Cortex of kidney (tissue), 1 donor: ENCODE data around the gene UFD1.
A peak's percentile ranks its signal among the peaks of the same experiment; 100 is the strongest.

Experiments used
- DNase-seq: peaks from one replicate; lab custom pipeline; 2025; lab: John Stamatoyannopoulos, UW

UFD1 gene

DNA sequence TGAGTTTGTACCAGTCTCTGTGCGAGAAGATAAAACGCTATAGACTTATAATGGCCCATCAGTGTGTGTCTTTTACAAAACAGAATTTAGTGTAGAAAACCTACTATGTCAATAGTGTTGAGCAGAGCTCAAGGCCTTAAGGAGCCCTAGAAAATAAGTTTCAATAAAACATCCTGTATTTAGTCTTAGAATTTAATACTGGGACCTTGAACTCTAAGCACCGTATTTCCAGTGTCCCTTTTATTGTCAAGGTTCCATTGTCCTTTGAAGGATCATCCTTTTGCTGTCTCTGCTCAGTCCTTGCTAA, 17.3 kb upstream of the UFD1 start:
- no peak for DNase-seq

DNA sequence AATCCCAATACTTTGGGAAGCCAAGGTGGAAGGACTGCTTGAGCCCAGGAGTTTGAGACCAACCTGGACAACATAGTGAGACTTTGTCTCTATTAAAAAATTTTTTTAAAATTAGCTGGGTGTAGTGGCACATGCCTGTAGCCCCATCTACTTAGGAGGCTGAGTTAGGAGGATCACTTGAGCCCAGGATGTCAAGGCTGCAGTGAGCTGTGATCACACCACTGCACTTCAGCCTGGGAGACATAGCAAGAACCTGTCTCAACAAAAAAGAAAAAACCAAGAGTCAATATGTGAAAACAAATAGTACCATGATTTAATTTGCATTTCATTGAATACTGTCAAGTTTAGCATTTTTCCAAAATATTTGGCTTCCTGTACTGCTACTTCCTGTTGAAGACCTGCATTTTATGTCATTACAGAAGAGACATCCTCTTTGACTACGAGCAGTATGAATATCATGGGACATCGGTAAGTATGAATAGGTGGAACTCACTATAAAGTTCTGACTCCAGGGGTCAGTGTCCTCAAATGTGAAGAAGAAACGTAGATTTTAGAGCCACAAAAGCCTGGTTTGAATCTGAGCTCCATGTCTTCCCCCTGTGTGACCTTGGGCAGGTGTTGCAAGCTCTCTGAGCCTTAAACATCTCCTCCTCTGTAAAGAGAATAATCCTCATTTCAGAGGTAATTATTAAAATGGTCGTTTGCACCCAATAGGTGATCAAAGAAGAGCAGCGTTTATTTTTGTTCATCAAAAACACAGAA, 16.8 kb upstream of the UFD1 start:
- DNase-seq = no peak

DNA sequence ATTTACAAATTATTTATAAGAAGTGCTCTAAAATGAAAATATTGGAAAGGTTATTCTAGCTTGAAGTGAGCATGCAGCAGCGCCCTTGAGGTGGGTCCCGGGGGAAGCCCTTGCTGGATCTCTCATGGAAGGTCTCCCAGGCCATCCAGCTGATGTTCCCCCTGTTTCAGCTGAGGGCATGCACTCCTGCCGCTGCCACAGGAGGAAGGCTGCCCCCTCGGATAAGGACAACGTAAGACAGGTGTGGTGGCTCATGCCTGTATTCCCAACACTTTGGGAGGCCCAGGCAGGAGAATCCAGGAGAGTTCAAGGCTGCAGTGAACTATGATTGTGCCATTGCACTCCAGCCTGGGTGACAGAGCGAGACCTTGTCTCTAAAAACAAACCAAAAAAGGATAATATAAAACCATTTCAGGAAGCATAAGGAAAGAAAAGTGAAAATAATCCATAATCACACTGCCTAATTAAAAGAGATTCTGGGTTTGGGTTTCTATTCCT, 15.7 kb upstream of the UFD1 start:
- DNase-seq = no peak

DNA sequence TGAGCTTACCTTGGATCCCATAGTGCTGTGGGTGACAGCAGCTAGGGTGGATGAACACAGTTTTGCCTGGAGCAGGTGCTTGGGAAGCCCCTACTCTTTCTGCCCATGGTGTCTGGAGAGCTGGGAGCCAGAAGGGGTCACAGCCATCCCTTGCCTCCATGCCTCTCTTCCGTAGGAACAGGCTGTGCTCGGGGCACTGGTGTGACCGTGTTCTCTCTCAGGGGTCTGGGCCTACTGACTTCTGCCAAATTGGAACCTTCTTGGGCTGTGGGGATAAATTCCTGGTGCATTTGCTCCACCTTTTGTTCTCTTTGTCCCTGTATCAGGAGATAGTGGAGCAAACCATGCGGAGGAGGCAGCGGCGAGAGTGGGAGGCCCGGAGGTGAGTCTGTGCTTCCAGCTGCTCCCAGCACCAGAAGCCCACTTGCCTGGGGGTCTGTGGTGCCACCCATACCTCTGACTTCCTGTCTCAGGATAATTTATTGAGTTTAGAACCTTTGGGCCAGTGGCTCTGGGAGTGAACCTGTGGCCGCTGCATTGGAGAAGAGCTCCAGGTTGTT, 15.1 kb upstream of the UFD1 start:
- no peak for DNase-seq

DNA sequence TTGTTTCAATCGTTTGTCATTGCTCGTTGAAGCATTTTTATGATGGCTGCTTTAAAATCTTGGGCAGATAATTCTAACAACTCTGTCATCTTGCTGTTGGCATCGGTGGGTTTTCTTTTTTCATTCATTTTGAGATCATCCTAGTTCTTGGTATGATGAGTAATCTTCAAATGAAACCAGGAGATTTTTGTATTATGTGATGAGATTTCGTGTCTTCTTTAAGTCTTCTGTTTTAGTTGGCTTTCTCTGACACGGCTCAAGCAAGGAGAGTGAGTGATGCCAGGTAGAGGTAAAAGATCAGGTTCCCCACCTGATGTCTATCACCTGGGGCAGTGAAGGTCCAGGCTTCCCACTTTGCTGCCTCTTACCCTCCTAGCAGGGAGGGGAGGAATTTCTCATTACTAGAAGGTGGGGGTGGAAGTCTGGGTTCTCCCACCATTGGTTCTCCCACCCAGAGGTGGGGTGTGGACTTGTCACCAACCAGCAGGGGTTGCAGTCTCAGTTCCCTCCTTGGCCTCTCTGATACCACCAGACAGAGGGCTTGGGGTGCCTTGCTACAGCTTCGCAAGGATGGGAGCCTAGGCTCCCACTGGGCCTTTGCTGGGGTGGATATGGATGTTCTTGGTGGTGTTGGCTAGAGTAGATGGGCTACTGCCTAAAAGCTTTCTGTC, 13.6 kb upstream of the UFD1 start:
- no peak for DNase-seq

DNA sequence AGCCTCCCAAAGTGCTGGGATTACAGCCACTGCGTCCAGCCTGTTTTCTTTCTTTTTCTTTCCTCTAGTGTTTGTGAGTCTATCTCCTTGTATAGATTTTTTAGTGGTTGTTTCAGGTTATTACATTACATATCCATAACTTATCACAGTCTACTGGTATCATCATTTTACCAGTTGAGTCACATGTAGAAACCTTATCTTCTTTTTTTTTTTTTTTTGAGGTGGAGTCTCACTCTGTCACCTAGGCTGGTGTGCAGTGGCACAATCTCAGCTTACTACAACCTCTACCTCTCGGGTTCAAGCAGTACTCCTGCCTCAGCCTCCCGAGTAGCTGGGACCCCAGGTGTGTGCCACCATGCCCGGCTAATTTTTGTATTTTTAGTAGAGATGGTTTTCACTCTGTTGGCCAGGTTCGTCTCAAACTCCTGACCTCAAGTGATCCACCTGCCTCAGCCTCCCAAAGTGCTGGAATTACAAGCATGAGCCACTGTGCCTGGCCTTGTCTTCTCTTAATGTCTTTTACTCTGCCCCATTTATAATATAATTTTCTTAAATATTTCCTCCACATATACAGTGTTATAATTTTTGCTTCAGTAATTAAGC, 11.7 kb upstream of the UFD1 start:
- no peak for DNase-seq

DNA sequence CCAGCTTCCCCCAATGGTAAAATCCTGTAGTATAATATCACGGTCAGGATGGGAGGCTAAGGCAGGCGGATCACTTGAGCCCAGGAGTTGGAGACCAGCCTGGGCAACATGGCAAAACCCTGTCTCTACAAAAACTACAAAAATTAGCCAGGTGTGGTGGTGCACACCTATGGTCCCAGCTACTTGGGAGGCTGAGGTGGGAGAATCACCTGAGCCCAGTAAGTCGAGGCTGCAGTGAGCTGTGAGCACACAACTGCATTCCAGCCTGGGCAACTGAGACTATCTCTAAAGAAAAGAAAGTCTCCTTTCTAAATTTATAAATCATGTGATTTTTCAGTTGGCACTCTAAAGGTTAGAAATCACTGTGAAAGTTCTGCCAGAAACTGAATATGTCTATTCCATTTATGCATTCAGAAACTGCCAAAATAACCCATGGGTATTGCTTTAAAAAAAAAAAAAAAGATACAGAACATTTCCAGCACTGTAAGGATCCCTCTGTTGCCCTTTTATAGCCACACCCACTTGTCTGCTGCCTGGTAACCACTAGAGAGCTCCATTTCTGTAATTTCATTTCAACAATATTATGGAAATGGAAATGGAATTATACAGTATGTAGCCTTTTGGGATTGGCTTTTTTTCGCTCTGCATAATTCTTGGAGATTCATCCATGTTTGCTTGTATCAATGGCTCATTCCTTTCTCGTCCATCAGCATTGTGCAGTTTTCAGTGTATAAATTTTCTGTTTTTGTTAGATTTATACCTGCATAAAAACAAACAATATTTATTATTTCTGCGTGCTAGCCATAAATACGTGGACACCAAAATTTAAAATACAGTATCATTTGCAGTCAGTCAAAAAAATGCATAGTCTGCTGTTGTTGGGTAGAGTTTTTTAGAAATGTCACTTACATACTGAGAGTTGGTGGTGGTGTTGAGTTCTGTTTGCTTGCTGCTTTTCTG, 10.2 kb upstream of the UFD1 start:
- DNase-seq = no peak

DNA sequence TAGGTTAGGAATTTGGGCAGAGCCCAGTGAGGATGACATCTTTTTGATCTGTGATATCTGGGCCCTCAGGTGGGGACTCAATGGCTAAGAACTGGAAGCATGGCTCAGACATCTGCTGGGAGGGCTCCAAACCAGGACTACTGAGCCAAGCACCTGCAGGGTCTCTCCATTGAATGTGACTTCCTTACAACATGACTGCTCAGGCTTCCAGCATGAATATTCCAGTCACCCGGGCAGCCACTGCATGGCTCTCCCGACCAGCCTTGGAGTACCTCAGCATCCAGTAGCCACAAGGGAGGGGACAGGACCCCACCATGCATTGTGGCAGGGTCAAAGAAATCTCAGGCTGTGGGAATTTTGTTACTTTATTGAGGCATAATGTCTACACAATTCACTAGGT, 9.3 kb upstream of the UFD1 start:
- DNase-seq = no peak

DNA sequence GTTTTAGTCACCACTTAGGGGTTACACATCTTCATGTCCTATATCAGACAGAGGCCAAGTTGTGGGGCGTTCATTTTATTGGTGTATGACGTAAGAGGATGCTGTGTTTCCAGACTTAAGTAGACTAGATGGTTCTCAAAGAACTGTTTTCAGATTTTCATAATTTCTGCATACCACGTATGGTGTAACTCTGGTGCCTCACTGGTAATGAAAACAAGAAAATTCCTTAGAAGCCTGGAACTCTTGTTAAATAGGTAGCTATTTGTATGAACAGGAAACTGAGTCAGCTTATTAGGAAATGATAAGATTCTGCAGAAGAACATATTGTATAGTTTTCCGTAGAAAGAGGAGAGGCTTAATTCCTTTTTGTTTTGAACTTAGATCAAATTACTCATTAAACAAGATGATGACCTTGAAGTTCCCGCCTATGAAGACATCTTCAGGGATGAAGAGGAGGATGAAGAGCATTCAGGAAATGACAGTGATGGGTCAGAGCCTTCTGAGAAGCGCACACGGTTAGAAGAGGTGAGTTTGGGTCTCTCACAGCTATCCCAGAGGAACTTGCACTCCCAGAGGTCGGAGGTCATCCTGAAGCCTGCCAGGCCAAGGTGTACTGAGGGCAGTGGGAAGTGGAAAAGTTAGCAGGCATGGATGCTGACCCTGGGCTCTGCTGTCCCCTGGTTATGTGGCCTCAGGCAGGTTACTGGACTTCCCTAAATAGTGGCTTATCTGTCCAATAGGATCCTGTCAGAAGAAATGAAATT, 4.7 kb upstream of the UFD1 start:
- DNase-seq = no peak

DNA sequence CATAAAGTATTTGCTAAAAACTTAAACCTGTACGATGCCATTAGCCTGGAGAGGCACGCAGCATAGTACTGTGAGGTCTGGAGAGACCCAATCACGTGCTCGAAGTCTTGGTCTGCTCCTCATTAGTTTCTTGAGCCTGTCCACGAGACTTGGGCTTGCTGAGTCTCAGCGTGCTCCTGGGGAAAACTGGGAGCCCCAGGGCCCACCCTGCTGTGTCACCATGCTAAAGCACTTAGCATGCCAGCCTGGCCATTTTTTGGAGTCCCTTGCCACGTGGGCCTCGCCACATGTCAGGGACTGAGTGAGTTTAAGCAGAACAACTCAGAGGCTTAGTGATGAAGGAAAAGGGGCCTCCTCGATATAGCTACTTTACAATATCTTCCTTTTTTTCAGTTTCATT, 3.3 kb upstream of the UFD1 start:
- no peak for DNase-seq

DNA sequence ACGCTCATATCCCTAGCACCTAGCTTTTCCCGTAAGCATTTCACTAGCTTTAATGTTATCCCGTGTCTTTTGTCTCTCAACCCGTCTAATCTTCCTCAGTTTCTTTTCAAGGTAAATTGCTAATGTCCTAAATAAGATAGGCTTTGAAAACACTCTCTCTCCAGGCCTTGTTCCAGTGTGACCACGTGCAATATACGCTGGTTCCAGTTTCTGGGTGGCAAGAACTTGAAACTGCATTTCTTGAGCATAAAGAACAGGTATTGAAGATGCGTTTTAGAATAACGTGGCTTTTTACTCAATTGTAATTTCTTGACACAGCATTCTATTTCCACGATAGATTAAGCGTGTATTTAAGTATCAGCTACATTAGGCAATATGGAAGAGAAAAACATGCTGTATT, 1.8 kb upstream of the UFD1 start:
- no peak for DNase-seq

DNA sequence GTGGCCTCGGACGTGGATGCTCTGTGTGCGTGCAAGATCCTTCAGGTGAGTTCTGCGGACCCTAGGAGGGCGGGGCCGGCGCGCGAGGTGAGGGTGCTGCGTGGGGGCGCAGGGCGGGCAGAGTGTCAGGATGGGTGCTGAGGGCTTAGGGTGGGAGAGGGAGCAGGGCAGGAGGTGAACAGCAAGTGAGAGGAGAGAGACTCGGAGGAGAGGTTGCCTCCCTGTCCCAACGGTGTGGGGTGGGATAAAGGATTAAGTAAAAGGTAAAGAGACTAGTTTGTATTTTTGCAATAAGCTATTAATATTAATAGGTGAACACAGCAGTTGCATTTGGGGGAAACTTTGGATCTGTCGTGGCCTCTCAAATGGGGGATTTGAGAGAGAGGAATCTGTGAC, 1.2 kb upstream of the UFD1 start:
- no peak for DNase-seq

DNA sequence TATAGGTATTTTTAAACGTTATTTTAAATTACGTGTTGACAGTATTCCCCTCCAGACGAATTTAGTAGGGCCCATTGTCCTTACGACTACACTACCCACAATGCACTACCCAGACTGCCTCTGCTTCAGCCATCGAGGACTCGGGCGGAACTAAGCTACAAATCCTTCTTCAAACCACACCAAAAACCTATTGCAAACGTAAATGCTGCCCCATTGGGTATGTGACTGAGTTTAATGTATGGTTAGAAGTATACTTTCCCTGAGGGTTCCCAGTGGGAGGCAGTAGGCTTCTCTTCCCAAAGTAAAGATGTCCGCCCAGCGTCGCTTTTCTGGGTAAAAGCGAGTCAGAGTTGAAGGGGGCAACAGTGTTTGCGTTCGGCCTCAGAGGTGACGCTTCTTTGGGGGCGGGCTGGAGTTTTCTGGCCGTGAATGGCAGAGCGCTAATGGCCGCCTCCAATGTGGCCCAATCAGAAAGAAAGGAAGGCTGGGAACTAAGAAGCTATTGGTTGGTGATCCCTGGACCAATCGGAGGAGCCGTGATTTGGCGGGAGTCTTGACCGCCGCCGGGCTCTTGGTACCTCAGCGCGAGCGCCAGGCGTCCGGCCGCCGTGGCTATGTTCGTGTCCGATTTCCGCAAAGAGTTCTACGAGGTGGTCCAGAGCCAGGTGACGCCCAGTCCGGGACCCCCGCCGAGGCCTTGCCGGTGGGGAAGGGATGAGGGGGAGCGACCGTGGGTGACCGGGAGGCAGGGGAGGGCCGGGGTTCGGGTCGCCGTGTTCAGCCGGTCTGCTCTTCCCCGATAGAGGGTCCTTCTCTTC, 571 bp upstream of the UFD1 start, which contains the start of gene CDC45:
TSS of gene CDC45 (plus strand) at position 566 of the 818 bp plus-strand sequence. CDS start at position 615, 49 bp downstream.
- peak; percentile 43 for DNase-seq

DNA sequence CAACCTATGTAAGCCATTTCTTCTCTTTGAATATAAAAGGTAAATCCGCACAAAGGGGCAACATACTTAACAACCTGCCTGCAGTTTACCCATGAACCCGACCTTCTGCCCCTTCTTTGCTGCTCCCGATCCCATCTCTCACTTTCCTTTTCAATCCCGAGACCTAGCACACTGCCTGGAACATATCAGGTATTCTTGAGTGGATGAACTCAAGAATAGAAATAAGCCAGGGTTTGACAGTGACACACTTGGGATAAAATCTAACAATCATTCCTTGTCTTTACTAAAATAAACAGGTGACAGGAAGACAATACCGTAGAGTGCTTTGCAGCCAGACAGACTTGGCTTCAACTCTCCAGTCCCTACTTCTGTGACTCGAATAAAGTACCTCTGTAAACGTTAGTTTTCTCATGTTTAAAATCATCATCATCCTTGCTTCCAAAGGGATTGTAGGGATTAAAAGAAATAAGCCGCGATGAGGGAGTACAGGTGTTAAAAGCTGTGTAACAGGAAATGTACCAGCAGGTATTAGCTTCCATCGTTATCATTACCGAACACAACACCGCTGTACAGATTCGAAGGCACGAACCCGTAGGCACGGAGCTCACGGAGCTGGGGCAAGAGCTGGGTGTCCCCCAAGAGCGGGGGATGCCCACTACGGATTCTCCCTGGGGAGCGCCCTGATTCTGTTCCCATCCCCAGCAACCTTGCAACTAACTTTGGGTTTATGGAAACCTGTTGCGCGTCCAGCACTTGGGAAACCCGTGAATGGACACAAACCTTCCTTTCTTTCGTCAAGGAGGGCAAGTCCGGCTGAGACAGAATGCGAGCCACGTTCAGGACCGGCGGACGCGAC, 720 bp downstream of the UFD1 start:
- DNase-seq = no peak

DNA sequence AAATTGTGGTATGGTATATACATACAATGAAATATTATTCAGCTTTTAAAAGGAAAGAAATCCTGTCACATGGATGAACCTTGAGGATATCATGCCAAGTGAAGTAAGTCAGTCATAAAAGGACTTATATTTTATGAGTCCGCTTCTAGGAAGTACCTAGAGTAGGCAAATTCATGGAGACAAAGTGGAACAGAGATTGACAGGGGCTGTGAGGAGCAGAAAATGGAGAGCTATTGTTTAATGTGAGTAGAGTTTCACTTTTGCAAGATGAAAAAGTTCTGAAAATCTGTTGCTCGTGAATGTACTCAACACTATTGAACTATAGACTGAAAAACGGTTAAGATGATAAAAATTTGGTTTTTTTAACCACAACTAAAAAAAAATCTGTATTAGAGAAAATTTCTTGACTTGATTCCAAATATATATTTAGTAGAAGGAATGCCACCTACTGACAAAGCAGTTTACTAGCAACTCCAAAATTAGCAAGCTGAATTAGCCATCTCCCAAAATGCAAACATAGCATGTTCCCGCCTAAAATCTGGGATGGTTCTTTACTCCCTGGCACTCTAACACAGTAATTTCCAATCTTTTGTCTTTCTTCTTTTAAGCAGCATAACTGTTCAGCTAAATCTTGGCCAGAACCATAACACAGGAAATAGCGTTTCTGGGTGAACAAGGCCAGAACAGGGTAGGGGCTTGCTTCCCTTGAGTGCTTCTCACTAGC, 1.5 kb downstream of the UFD1 start:
- DNase-seq = no peak

DNA sequence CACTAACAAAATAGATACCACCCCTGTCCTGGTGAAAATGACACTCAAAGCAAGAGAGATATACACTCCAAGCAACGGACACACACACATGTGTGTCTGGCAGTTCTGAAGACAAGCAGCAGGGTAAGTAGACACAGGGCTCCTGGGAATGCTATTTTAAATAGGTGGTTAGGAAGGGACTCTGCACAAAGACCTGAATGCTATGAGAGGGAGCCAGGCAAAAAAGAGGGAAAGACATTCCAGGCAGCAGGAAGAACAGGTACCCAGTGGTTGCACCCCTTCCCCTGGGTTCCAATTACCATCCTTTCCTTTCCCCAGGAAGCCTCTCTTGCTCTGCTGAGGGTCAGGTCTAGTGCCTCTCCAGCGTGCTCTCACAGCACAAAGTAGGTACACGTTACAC, 3.0 kb downstream of the UFD1 start:
- DNase-seq = no peak

DNA sequence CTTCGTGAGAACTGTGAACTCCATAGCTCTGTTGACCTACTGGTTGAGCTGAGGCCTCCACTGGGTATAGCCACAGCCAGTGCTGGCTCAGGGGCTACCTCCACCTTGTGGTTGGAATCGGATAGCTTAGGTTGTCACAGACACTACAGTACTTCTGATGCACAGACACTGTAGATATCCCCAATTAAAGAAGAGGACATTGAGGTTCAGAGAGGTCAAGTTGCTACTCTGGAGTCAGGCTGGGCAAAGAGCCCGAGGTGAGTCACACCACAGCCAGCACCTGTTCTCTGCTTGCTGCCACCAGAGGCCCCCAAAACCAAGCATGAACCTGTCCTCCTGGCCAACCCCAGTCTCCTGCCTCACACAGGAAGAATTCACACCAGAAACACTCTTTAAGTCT, 5.4 kb downstream of the UFD1 start:
- no peak for DNase-seq

DNA sequence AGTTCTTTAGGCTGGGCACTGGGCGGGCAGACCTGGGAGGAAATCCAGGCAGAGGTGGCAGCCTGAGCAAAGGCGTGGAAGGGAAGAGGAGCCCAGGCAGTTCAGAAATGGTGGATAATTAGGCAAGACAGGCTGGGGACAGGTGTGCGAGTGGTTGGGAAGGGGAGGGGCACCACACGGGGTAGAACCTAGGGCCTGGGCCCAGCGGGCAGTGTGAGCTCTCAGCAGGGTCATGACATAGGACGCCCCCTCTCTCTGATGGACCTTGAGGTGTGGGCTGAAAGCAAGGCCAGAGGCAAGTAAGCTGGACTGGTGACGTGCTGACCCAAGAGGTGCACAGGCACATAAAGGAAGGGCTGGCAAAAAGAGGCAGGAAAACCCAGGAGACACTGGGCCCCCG, 6.8 kb downstream of the UFD1 start:
- no peak for DNase-seq

DNA sequence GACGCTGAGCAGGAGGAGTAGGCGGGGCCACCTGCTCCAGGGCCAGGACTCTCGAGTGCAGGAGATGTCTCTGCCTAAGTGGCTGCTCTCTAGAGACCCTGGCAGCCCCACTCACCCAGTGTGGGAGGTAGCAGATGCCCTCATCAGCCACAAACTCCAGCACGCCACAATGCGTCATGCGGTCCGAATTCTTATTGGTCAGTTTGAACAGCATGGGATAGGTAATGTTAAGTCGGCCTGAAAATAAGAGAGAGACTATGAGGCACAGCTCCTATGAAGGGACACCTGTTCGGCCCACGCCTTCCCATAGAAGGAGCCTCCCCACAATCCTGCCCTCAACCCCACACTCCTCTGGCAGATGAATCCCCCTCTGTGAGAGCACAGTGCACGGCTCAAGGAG, 7.4 kb downstream of the UFD1 start:
- DNase-seq = no peak
